ENCODE measurements around the gene PLEKHA1. TPM values are rescaled to one million over a fixed set of nuclear protein-coding genes. Genes with fewer than 3 reads are reported as not detected.

PLEKHA1 gene
- total RNA-seq, 2 experiments from 2014 or later: 5.5 to 7.3 TPM

DNA sequence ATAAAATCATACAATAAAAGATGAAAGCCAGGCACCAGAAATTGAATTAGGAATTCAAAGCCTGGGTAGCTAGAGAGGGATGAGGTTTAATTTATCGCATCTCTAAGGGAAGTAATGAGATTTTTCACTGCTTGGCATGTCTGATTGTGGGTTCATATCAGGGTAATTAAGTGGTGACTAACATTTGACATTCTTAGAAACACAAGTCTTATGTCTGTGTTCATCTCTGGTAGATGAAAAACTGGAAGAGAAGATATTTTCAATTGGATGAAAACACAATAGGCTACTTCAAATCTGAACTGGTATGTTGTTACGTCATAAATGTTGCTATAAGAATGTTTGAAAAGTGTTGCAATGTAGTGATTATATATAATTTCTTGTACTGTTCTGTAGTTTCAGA lies 43.2 kb downstream of the PLEKHA1 start:
- CTCF ChIA-PET (ENCODE audit: unreplicated experiment): no interaction called here
- Histone ChIP-seq H3K27ac (ENCODE audit: low read depth, low read length, poor library complexity, severe bottlenecking) (no peak overlapping the region), H3K4me3 (ENCODE audit: low read depth, low read length, poor library complexity, severe bottlenecking) (no peak overlapping the region), H3K9me3 (ENCODE audit: low read length) (no peaks in the 10 kb centered on the region), H3K36me3 (ENCODE audit: insufficient read depth, low read length) (peaks cover 24% of the 10 kb centered on the region; the same call in 1 of the 2 replicates), H3K4me2 (ENCODE audit: low read length) (no peak overlapping the region), H3K4me1 (ENCODE audit: insufficient read depth, low read length, poor library complexity, severe bottlenecking) (peaks cover 7% of the 10 kb centered on the region), H4K20me1 (ENCODE audit: insufficient read depth, low read length) (no peaks in the 10 kb centered on the region), H3K9me2 (ENCODE audit: insufficient read depth, low read length) (no peaks in the 10 kb centered on the region), H2AFZ (ENCODE audit: low read length) (no peak overlapping the region), H3K79me2 (ENCODE audit: insufficient read depth, low read depth, low read length) (no peaks in the 10 kb centered on the region)
- DNase-seq (ENCODE audit: low spot score): no peak
- intact Hi-C loops (cut with micrococcal nuclease; ENCODE audit: unreplicated experiment): no loop called here
- TF ChIP-seq EZH2phosphoT487 (IDR thresholded peaks at IDR 0.05; ENCODE audit: borderline replicate concordance, low read depth, low read length): no peak
- TF ChIP-seq, protein P1, sequence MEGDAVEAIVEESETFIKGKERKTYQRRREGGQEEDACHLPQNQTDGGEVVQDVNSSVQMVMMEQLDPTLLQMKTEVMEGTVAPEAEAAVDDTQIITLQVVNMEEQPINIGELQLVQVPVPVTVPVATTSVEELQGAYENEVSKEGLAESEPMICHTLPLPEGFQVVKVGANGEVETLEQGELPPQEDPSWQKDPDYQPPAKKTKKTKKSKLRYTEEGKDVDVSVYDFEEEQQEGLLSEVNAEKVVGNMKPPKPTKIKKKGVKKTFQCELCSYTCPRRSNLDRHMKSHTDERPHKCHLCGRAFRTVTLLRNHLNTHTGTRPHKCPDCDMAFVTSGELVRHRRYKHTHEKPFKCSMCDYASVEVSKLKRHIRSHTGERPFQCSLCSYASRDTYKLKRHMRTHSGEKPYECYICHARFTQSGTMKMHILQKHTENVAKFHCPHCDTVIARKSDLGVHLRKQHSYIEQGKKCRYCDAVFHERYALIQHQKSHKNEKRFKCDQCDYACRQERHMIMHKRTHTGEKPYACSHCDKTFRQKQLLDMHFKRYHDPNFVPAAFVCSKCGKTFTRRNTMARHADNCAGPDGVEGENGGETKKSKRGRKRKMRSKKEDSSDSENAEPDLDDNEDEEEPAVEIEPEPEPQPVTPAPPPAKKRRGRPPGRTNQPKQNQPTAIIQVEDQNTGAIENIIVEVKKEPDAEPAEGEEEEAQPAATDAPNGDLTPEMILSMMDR (conservative IDR thresholded peaks at IDR 0.05; ENCODE audit: low read length): no peak
- POLR2A ChIA-PET: no interaction called here
- BruUV-seq (replicated peaks): no TSS peak

DNA sequence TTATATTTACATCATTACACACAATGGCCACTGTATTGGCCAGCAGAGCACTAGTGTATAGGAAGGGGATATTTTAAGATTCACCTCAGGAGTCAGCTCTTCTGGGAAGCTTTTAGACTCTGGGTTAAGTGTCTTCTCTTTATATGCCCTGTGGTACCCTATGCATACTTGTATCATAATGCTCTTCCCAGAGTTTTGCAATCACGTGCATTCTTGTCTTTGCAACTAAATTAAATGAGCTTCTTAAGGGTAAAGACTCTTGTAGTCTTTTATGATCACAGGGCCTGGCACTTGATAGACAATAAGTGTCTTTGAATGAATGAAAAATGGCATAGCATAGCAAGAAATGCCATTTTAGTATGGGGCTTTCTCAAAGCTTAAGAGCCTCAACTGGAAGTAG lies 44.5 kb downstream of the PLEKHA1 start:
- no peaks in the 10 kb centered on the region for H3K9me3 ChIP-seq (ENCODE audit: low read length)
- no peaks in the 10 kb centered on the region for H4K20me1 ChIP-seq (ENCODE audit: insufficient read depth, low read length)
- CTCF ChIA-PET (ENCODE audit: unreplicated experiment): no interaction called here
- POLR2A ChIA-PET: interaction anchor here (0.6 to 1.1 kb wide), 4 partner anchors 13 to 47 kb away, joined by 3 to 4 read pairs (median 3); no protein-coding TSS in a partner anchor
- H2AFZ ChIP-seq (ENCODE audit: low read length): no peak overlapping the region
- H3K79me2 ChIP-seq (ENCODE audit: insufficient read depth, low read depth, low read length): no peaks in the 10 kb centered on the region
- H3K4me3 ChIP-seq (ENCODE audit: low read depth, low read length, poor library complexity, severe bottlenecking): no peak overlapping the region
- H3K4me2 ChIP-seq (ENCODE audit: low read length): no peak overlapping the region
- no TSS peak for BruUV-seq (replicated peaks)
- H3K4me1 ChIP-seq (ENCODE audit: insufficient read depth, low read length, poor library complexity, severe bottlenecking): peaks cover 7% of the 10 kb centered on the region
- no peak for TF ChIP-seq EZH2phosphoT487 (IDR thresholded peaks at IDR 0.05; ENCODE audit: borderline replicate concordance, low read depth, low read length)
- TF ChIP-seq, protein P1 (conservative IDR thresholded peaks at IDR 0.05; ENCODE audit: low read length): no peak
- no peak overlapping the region for H3K27ac ChIP-seq (ENCODE audit: low read depth, low read length, poor library complexity, severe bottlenecking)
- no peak for DNase-seq (ENCODE audit: low spot score)
- no peaks in the 10 kb centered on the region for H3K9me2 ChIP-seq (ENCODE audit: insufficient read depth, low read length)
- H3K36me3 ChIP-seq (ENCODE audit: insufficient read depth, low read length): peaks cover 24% of the 10 kb centered on the region; the same call in 1 of the 2 replicates
- intact Hi-C loops (cut with micrococcal nuclease; ENCODE audit: unreplicated experiment): no loop called here

DNA sequence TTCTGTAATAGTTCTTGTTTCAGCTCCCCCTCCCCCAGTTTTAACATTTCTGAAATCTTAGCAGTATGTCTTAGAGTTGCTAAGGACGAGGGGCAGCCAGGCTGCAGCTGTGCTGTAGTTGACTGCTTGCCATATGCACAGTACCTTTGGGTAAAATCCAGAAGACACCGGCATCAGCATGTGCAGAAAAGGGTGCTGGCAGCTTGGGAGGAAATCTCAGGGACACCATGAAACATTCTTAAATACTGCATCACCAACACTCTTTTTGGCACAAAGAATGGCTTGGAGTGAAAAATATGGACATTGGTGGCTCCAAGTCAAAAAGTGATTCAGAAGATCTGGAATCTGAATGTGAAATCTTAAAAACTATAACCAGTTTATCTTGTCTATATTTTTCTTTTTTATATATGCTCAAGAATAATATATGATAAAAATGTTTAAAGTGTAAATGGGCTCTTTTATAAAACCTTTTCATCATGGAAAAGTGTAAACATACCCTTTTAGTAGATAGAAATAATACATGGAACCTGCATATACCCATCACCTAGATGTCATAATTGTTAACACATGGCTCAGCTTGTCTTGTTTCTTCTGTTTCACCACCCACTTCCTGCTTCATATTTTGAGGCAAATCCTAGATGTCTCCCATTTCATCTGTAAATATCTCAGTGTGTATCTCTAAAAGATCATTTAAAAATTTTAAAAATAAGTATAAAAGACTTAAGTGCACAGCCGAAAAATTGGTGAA lies 45.5 kb downstream of the PLEKHA1 start:
- no peaks in the 10 kb centered on the region for H3K79me2 ChIP-seq (ENCODE audit: insufficient read depth, low read depth, low read length)
- TF ChIP-seq EZH2phosphoT487 (IDR thresholded peaks at IDR 0.05; ENCODE audit: borderline replicate concordance, low read depth, low read length): no peak
- TF ChIP-seq, protein P1 (conservative IDR thresholded peaks at IDR 0.05; ENCODE audit: low read length): no peak
- POLR2A ChIA-PET: interaction anchor here (0.8 kb wide), 2 partner anchors 12 to 39 kb away, joined by 3 to 4 read pairs; no protein-coding TSS in a partner anchor
- no peak overlapping the region for H3K4me3 ChIP-seq (ENCODE audit: low read depth, low read length, poor library complexity, severe bottlenecking)
- intact Hi-C loops (cut with micrococcal nuclease; ENCODE audit: unreplicated experiment): no loop called here
- BruUV-seq (replicated peaks): no TSS peak
- no peaks in the 10 kb centered on the region for H3K9me2 ChIP-seq (ENCODE audit: insufficient read depth, low read length)
- no peak overlapping the region for H3K4me2 ChIP-seq (ENCODE audit: low read length)
- H2AFZ ChIP-seq (ENCODE audit: low read length): no peak overlapping the region
- CTCF ChIA-PET (ENCODE audit: unreplicated experiment): no interaction called here
- no peaks in the 10 kb centered on the region for H3K9me3 ChIP-seq (ENCODE audit: low read length)
- peaks cover 7% of the 10 kb centered on the region for H3K4me1 ChIP-seq (ENCODE audit: insufficient read depth, low read length, poor library complexity, severe bottlenecking)
- DNase-seq (ENCODE audit: low spot score): no peak
- peaks cover 21% of the 10 kb centered on the region; the same call in 1 of the 2 replicates for H3K36me3 ChIP-seq (ENCODE audit: insufficient read depth, low read length)
- H4K20me1 ChIP-seq (ENCODE audit: insufficient read depth, low read length): no peaks in the 10 kb centered on the region
- no peak overlapping the region for H3K27ac ChIP-seq (ENCODE audit: low read depth, low read length, poor library complexity, severe bottlenecking)

Measured in OCI-LY7 (cell line).